OCI-LY1 (cell line): ENCODE data around the gene RGS1.

ENCODE experiments used
- H2AFZ ChIP-seq: fragments of 200-600 bp; sonication (generic), shearing (Covaris generic); 2 replicates; pipeline ENCODE4 v1.6.0; 2014; ENCODE audit warnings: antibody characterized with exemption, mild to moderate bottlenecking, low read length
- H3F3A ChIP-seq: fragments of 200-600 bp; sonication (generic), shearing (Covaris generic); 2 replicates; pipeline ENCODE4 v1.6.0; 2014; ENCODE audit warnings: mild to moderate bottlenecking, antibody characterized with exemption, low read length, moderate library complexity; ENCODE audit not compliant: insufficient read depth
- H3K27ac ChIP-seq: fragments of 200-600 bp; sonication (generic); 2 replicates; pipeline ENCODE4 v1.5.1; 2014; ENCODE audit warnings: low read length, mixed run types, mild to moderate bottlenecking, low read depth; ENCODE audit not compliant: poor library complexity, severe bottlenecking
- H3K27me3 ChIP-seq: fragments of 200-600 bp; sonication (generic); 2 replicates; pipeline ENCODE4 v1.6.0; 2014; ENCODE audit warnings: antibody characterized with exemption, mild to moderate bottlenecking, low read length, moderate library complexity; ENCODE audit not compliant: insufficient read depth
- H3K36me3 ChIP-seq: fragments of 200-600 bp; sonication (generic); 2 replicates; pipeline ENCODE4 v1.6.1; 2014; ENCODE audit warnings: mild to moderate bottlenecking, antibody characterized with exemption, low read length, moderate library complexity, mixed read lengths; ENCODE audit not compliant: insufficient read depth
- H3K4me1 ChIP-seq: fragments of 200-600 bp; sonication (generic); 2 replicates; pipeline ENCODE4 v1.5.1; 2014; ENCODE audit warnings: mild to moderate bottlenecking, low read length, moderate library complexity; ENCODE audit not compliant: insufficient read depth, severe bottlenecking
- H3K4me2 ChIP-seq: fragments of 200-600 bp; sonication (generic), shearing (Covaris generic); 2 replicates; pipeline ENCODE4 v1.6.1; 2014; ENCODE audit warnings: low read length
- H3K4me3 ChIP-seq: fragments of 200-600 bp; sonication (generic); 2 replicates; pipeline ENCODE4 v1.5.1; 2014; ENCODE audit warnings: low read length, low read depth, mild to moderate bottlenecking, mixed read lengths; ENCODE audit not compliant: poor library complexity, severe bottlenecking
- H3K79me2 ChIP-seq: fragments of 200-600 bp; shearing (Covaris generic); 2 replicates; pipeline ENCODE4 v1.6.1; 2016; ENCODE audit warnings: mixed run types, low read length, mixed read lengths; ENCODE audit not compliant: insufficient read depth
- H3K9ac ChIP-seq: fragments of 200-600 bp; sonication (generic), shearing (Covaris generic); 2 replicates; pipeline ENCODE4 v1.6.1; 2014; ENCODE audit warnings: mild to moderate bottlenecking, low read length, mixed read lengths
- H3K9me2 ChIP-seq: fragments of 200-600 bp; sonication (generic), shearing (Covaris generic); 2 replicates; pipeline ENCODE4 v1.6.1; 2014; ENCODE audit warnings: low read depth, mild to moderate bottlenecking, low read length, mixed read lengths
- H3K9me3 ChIP-seq: fragments of 200-600 bp; shearing (Covaris generic); 2 replicates; pipeline ENCODE4 v1.6.1; 2014; ENCODE audit warnings: low read length, mixed read lengths
- H4K20me1 ChIP-seq: fragments of 200-600 bp; sonication (generic), shearing (Covaris generic); 2 replicates; pipeline ENCODE4 v1.6.0; 2016; ENCODE audit warnings: mild to moderate bottlenecking, low read length; ENCODE audit not compliant: insufficient read depth
- CTCF ChIP-seq: fragments of 200-600 bp; sonication (generic), shearing (Covaris generic); IDR thresholded peaks from 2 replicates; pipeline ENCODE4 v1.5.1; 2017; ENCODE audit warnings: mild to moderate bottlenecking, antibody characterized with exemption, low read length, moderate library complexity, mixed read lengths
- EZH2 ChIP-seq: fragments of 200-600 bp; sonication (generic), shearing (Covaris generic); IDR thresholded peaks from 2 replicates; pipeline ENCODE4 v1.8.0; 2017; ENCODE audit warnings: borderline replicate concordance, mixed run types, mild to moderate bottlenecking, antibody characterized with exemption, low read length, moderate library complexity, mixed read lengths

RGS1 gene

GRCh38 chr1:192554904-192555303 is 20.7 kb upstream of the RGS1 start:
- H3K27me3 ChIP-seq: no peaks in the 10 kb centered on the region
- H3K36me3 ChIP-seq: no peaks in the 10 kb centered on the region
- H3K4me3 ChIP-seq: no peak overlapping the region
- no peak overlapping the region for H3K9ac ChIP-seq
- H3K27ac ChIP-seq: no peak overlapping the region
- H3K9me2 ChIP-seq: no peaks in the 10 kb centered on the region
- H3K79me2 ChIP-seq: no peaks in the 10 kb centered on the region
- H2AFZ ChIP-seq: no peak overlapping the region
- no peak for TF ChIP-seq EZH2
- no peak for TF ChIP-seq CTCF
- H3K4me1 ChIP-seq: peaks cover 4% of the 10 kb centered on the region
- no peak overlapping the region for H3K4me2 ChIP-seq
- H4K20me1 ChIP-seq: no peaks in the 10 kb centered on the region
- no peaks in the 10 kb centered on the region for H3K9me3 ChIP-seq
- 0 out of 2 replicates have a peak, but pooled peaks cover 3% of the 10 kb centered on the region for H3F3A ChIP-seq

- H2AFZ ChIP-seq: no peak overlapping the region
- H3K79me2 ChIP-seq: no peaks in the 10 kb centered on the region
- no peak overlapping the region for H3K9ac ChIP-seq
- H3K9me2 ChIP-seq: no peaks in the 10 kb centered on the region
- no peak overlapping the region for H3K27ac ChIP-seq
- H3K9me3 ChIP-seq: no peaks in the 10 kb centered on the region
- no peaks in the 10 kb centered on the region for H4K20me1 ChIP-seq
- no peaks in the 10 kb centered on the region for H3K36me3 ChIP-seq
- H3K27me3 ChIP-seq: no peaks in the 10 kb centered on the region
- H3K4me1 ChIP-seq: peaks cover 4% of the 10 kb centered on the region
- no peak overlapping the region for H3K4me2 ChIP-seq
- TF ChIP-seq CTCF (no peak), EZH2 (no peak)
- no peak overlapping the region for H3K4me3 ChIP-seq
- 0 out of 2 replicates have a peak, but pooled peaks cover 3% of the 10 kb centered on the region for H3F3A ChIP-seq
Measured at GRCh38 chr1:192555399-192555798, 20.2 kb upstream of the RGS1 start.

GRCh38 chr1:192557841-192558595 is 17.6 kb upstream of the RGS1 start:
- TF ChIP-seq CTCF (no peak), EZH2 (no peak)
- no peaks in the 10 kb centered on the region for H3K36me3 ChIP-seq
- no peak overlapping the region for H3K4me2 ChIP-seq
- H3K9me2 ChIP-seq: no peaks in the 10 kb centered on the region
- H3K79me2 ChIP-seq: no peaks in the 10 kb centered on the region
- H2AFZ ChIP-seq: no peak overlapping the region
- H3K4me3 ChIP-seq: no peak overlapping the region
- H3K9ac ChIP-seq: no peak overlapping the region
- no peak overlapping the region for H3K27ac ChIP-seq
- H4K20me1 ChIP-seq: no peaks in the 10 kb centered on the region
- H3K4me1 ChIP-seq: no peaks in the 10 kb centered on the region
- 0 out of 2 replicates have a peak, but pooled peaks cover 3% of the 10 kb centered on the region for H3F3A ChIP-seq
- H3K9me3 ChIP-seq: no peaks in the 10 kb centered on the region
- no peaks in the 10 kb centered on the region for H3K27me3 ChIP-seq
